Measurements from ENCODE around the gene TCEAL7.

The TCEAL7 gene

DNA sequence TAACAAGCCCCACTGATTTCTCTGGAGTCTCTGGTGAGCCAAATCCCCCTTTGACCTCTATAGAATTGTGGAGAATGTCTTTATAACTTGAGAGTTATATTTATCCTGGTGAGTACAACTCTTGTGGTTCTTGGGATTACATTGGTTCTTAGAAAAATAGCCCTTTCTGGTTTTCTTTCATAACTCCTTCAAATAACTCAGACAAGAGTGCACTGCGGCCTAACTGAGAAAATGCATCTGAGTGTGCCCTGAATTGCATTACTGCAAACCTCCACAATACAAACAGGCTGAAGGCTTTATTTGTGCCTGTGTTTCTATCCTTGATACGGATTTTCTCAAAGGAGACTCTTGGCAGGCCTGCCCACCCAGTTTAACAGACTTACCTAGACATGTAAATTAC lies 49.0 kb downstream of the TCEAL7 start:
- DNase-seq (ENCODE audit: low read depth) = no peak
- TF ChIP-seq, protein P1, sequence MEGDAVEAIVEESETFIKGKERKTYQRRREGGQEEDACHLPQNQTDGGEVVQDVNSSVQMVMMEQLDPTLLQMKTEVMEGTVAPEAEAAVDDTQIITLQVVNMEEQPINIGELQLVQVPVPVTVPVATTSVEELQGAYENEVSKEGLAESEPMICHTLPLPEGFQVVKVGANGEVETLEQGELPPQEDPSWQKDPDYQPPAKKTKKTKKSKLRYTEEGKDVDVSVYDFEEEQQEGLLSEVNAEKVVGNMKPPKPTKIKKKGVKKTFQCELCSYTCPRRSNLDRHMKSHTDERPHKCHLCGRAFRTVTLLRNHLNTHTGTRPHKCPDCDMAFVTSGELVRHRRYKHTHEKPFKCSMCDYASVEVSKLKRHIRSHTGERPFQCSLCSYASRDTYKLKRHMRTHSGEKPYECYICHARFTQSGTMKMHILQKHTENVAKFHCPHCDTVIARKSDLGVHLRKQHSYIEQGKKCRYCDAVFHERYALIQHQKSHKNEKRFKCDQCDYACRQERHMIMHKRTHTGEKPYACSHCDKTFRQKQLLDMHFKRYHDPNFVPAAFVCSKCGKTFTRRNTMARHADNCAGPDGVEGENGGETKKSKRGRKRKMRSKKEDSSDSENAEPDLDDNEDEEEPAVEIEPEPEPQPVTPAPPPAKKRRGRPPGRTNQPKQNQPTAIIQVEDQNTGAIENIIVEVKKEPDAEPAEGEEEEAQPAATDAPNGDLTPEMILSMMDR (conservative IDR thresholded peaks at IDR 0.05; ENCODE audit: low read length) = no peak
- no peak overlapping the region for H3K4me3 ChIP-seq (ENCODE audit: low read length)
